ENCODE data around the gene PIANP.
A peak's percentile ranks its signal among the peaks of the same experiment; 100 is the strongest.

The PIANP gene

GRCh38 chr12:6703631-6704030 lies 3.0 kb upstream of the PIANP start:
- no peak for DNase-seq (ENCODE audit: low read depth)

GRCh38 chr12:6701078-6701768 lies 608 bp upstream of the PIANP start:
- no peak for DNase-seq (ENCODE audit: low read depth)

- no peak for DNase-seq (ENCODE audit: low read depth)
These were observed 498 bp downstream of the PIANP start for GRCh38 chr12:6699989-6700645.

GRCh38 chr12:6699259-6699988 lies 1.2 kb downstream of the PIANP start:
- DNase-seq (ENCODE audit: low read depth): no peak

- DNase-seq (ENCODE audit: low read depth): no peak
These were observed 2.1 kb downstream of the PIANP start for GRCh38 chr12:6698352-6699046.

GRCh38 chr12:6697584-6698351 lies 2.8 kb downstream of the PIANP start:
- no peak for DNase-seq (ENCODE audit: low read depth)

GRCh38 chr12:6696690-6697583 lies 3.7 kb downstream of the PIANP start:
- no peak for DNase-seq (ENCODE audit: low read depth)

- no peak for DNase-seq (ENCODE audit: low read depth)
These were observed 5.1 kb downstream of the PIANP start for GRCh38 chr12:6695313-6696045.

- DNase-seq (ENCODE audit: low read depth): no peak
These were observed 5.9 kb downstream of the PIANP start for GRCh38 chr12:6694701-6695100.

GRCh38 chr12:6693832-6694355 lies 6.7 kb downstream of the PIANP start:
- DNase-seq (ENCODE audit: low read depth): no peak

GRCh38 chr12:6692888-6693287 lies 7.7 kb downstream of the PIANP start:
- no peak for DNase-seq (ENCODE audit: low read depth)

- DNase-seq (ENCODE audit: low read depth): no peak
These were observed 9.1 kb downstream of the PIANP start for GRCh38 chr12:6691473-6691872.

- peak; percentile 91 for DNase-seq (ENCODE audit: low read depth)
These were observed 11.4 kb downstream of the PIANP start, which contains the start of gene ZNF384 for GRCh38 chr12:6688999-6689882. ZNF384 (minus strand) TSS chr12:6689375; CDS start chr12:6679520, 9,855 bp downstream.

GRCh38 chr12:6688543-6688998 lies 12.0 kb downstream of the PIANP start:
- DNase-seq (ENCODE audit: low read depth): no peak

GRCh38 chr12:6685814-6686213 lies 14.8 kb downstream of the PIANP start:
- DNase-seq (ENCODE audit: low read depth): no peak

GRCh38 chr12:6684609-6685008 lies 16.0 kb downstream of the PIANP start:
- DNase-seq (ENCODE audit: low read depth): no peak

GRCh38 chr12:6676962-6677361 lies 23.7 kb downstream of the PIANP start:
- no peak for DNase-seq (ENCODE audit: low read depth)

GRCh38 chr12:6672143-6672542 lies 28.5 kb downstream of the PIANP start:
- DNase-seq (ENCODE audit: low read depth): no peak
